Ovary (tissue), 9 donors: Measurements from ENCODE around the gene PCBP3. TPM values are rescaled to one million over a fixed set of nuclear protein-coding genes. Genes with fewer than 3 reads are reported as not detected.

Source experiments
- DNase-seq, 5 donors: peaks; one replicate each; pipeline ENCODE4 v3.0.0-alpha.2; 2019 to 2020
- H3K27ac ChIP-seq, 2 donors: fragments of 200-600 bp; one replicate each; pipeline versions ENCODE4 v1.5.1 to v1.8.0; 2019 to 2022
- H3K27me3 ChIP-seq: fragments of 200-600 bp; one replicate; pipeline ENCODE4 v1.8.0; 2022
- H3K36me3 ChIP-seq: fragments of 200-600 bp; sonication (generic); one replicate; pipeline ENCODE4 v1.5.1; 2019
- H3K4me1 ChIP-seq: one replicate; pipeline ENCODE4 v1.8.1; 2013; ENCODE audit warnings: mild to moderate bottlenecking, moderate library complexity; ENCODE audit not compliant: insufficient read depth
- H3K4me3 ChIP-seq: fragments of 200-600 bp; sonication (generic); one replicate; pipeline ENCODE4 v1.5.1; 2017
- H3K9me3 ChIP-seq, 2 donors: fragments of 200-600 bp in 1 of 2; sonication (generic) in 1 of 2; one replicate each; pipeline versions ENCODE4 v1.5.1 to v1.8.1; 2013 to 2019; ENCODE audit warnings: mild to moderate bottlenecking in 1 of 2, moderate library complexity in 1 of 2
- CTCF ChIP-seq, 3 donors: fragments of 450-650 bp in 2 of 3; fragments of 200-600 bp in 1 of 3; IDR thresholded peaks; one replicate each; pipeline versions ENCODE4 v1.5.1 to v1.8.0; 2016 to 2022; ENCODE audit warnings: antibody characterized with exemption in 3 of 3, mild to moderate bottlenecking in 1 of 3
- EP300 ChIP-seq: sonication (generic); formaldehyde crosslinking; IDR thresholded peaks from one replicate; pipeline ENCODE4 v1.6.1; 2017; ENCODE audit warnings: antibody characterized with exemption
- POLR2A ChIP-seq: fragments of 450-650 bp; IDR thresholded peaks from one replicate; pipeline ENCODE4 v1.6.1; 2017; ENCODE audit warnings: antibody characterized with exemption, mild to moderate bottlenecking, moderate library complexity
- WGBS, 3 donors: extraction: QIAGEN DNeasy Blood & Tissue Kit in 1 of 3; methylation state at CpG; one replicate each; pipeline versions ENCODE4 v1.1.5 to v1.1.7; 2013 to 2017; 5-methylcytosine and 5-hydroxymethylcytosine counted together
- intact Hi-C, 4 donors: fragments of 100-400 bp; cut with DNase I; formaldehyde crosslinking; loops; one replicate each; pipeline versions ENCODE4 v1.11.0 to v1.15.1; 2022 to 2023
- polyA plus RNA-seq, 2 donors: library from polyadenylated mRNA; stranded (reverse); fragments of 200-250 nt in 1 of 2; fragments of 350-450 nt in 1 of 2; fragmentation: Illumina TruSeq in 1 of 2; extraction: RNeasy Lipid Tissue Mini Kit (QIAGEN cat#74804) in 1 of 2; gene quantifications; one replicate each; pipeline ENCODE4 v1.2.3, GENCODE V29; 2013 to 2014
- total RNA-seq, 7 donors: library from RNA; depleted of rRNA in 2 of 7; stranded (reverse); fragments of >200 nt in 2 of 7; fragmentation: NEBNext Ultra II Directional in 3 of 7; extraction: Animal tissue kit (Norgen Biotek cat#: 25700) in 3 of 7; gene quantifications; one replicate each; pipeline versions ENCODE4 v1.1.0 to v1.2.4, GENCODE V29; 2016 to 2023
- donor health status: DM: no; HTN: no; CAD: no; lungs with moderate emphysema.
- donor health status: DM: no; HTN: no; CAD: no.
- donor health status: Bipolar disorder and iron deficiency.
- donor health status: DM: yes; HTN: yes; CAD: no.
- donor health status: DM: no; HTN: no; CAD: no.
- donor health status: DM: yes; HTN: yes; CAD: no.

PCBP3 gene
- total and polyA plus RNA-seq, 9 donors, result 2.4 to 10.1 (median 5.4) TPM

- DNase-seq, result no peak
- intact Hi-C loops, result no loop called here
These were observed 93.4 kb downstream of the PCBP3 start for GRCh38 chr21:45736690-45737484.

GRCh38 chr21:45737485-45738166, 94.1 kb downstream of the PCBP3 start:
- H3K36me3 ChIP-seq, result no peaks in the 10 kb centered on the region
- WGBS, 3 donors, result 89 to 94% (median 89%) methylated on average over 12 of the region's 12 CpGs
- TF ChIP-seq CTCF (IDR thresholded peaks at IDR 0.05), result no peak
- TF ChIP-seq POLR2A, result no peak
- TF ChIP-seq EP300, result no peak
- no peaks in the 10 kb centered on the region for H3K4me1 ChIP-seq
- H3K27me3 ChIP-seq, result no peaks in the 10 kb centered on the region
- H3K4me3 ChIP-seq, result no peak overlapping the region
- no peak for DNase-seq
- H3K27ac ChIP-seq, result no peak overlapping the region
- H3K9me3 ChIP-seq, result no peaks in the 10 kb centered on the region
- intact Hi-C loops, result no loop called here

More at GRCh38 chr21:45736690-45737484, 93.4 kb downstream of the PCBP3 start:
- Histone ChIP-seq H3K4me1 (no peaks in the 10 kb centered on the region), H3K9me3 (no peaks in the 10 kb centered on the region), H3K27ac (no peak overlapping the region), H3K27me3 (no peaks in the 10 kb centered on the region), H3K36me3 (no peaks in the 10 kb centered on the region), H3K4me3 (no peak overlapping the region)
- no peak for TF ChIP-seq POLR2A
- TF ChIP-seq EP300, result no peak
- TF ChIP-seq CTCF (IDR thresholded peaks at IDR 0.05), result no peak
- 36 to 51% (median 45%) methylated on average over 17 of the region's 17 CpGs for WGBS, 3 donors

GRCh38 chr21:45739218-45740087, 95.9 kb downstream of the PCBP3 start:
- no peak for TF ChIP-seq CTCF (IDR thresholded peaks at IDR 0.05)
- no peak for TF ChIP-seq EP300
- no peak for TF ChIP-seq POLR2A
- intact Hi-C loops, result loop anchor here in 1 of 4 donors (10.0 kb wide), 1 partner anchor 1465 kb away; no protein-coding TSS in a partner anchor
- H3K4me3 ChIP-seq, result no peak overlapping the region
- WGBS, 3 donors, result 73 to 90% (median 79%) methylated on average over 5 of the region's 5 CpGs
- no peaks in the 10 kb centered on the region for H3K9me3 ChIP-seq
- DNase-seq, result no peak
- no peaks in the 10 kb centered on the region for H3K36me3 ChIP-seq
- no peaks in the 10 kb centered on the region for H3K27me3 ChIP-seq
- no peaks in the 10 kb centered on the region for H3K4me1 ChIP-seq
- H3K27ac ChIP-seq, result no peak overlapping the region

GRCh38 chr21:45740088-45740440, 96.5 kb downstream of the PCBP3 start:
- H3K27ac ChIP-seq, result no peak overlapping the region
- H3K27me3 ChIP-seq, result no peaks in the 10 kb centered on the region
- H3K36me3 ChIP-seq, result no peaks in the 10 kb centered on the region
- TF ChIP-seq CTCF (IDR thresholded peaks at IDR 0.05) (no peak), EP300 (no peak), POLR2A (no peak)
- H3K4me3 ChIP-seq, result no peak overlapping the region
- no peaks in the 10 kb centered on the region for H3K4me1 ChIP-seq
- H3K9me3 ChIP-seq, result no peaks in the 10 kb centered on the region
- intact Hi-C loops, result loop anchor here in 1 of 4 donors (10.0 kb wide), 1 partner anchor 1465 kb away; no protein-coding TSS in a partner anchor
- 84 to 89% (median 85%) methylated on average over 9 of the region's 9 CpGs for WGBS, 3 donors
- no peak for DNase-seq
